Activated CD4-positive, CD25-positive, alpha-beta regulatory T cell treated with anti-CD3 and anti-CD28 coated beads, Interleukin-2, amount 50 U/mL, for 16 hours (primary cell): ENCODE measurements around the gene PYDC2.

Source experiments
- DNase-seq: peaks from one replicate; pipeline ENCODE4 v3.0.0-alpha.2; 2020; ENCODE audit warnings: low read depth, low spot score

Gene PYDC2

GRCh38 chr3:191461113-191461595 is at the start of gene PYDC2:
TSS of gene PYDC2 (plus strand) at chr3:191461163. CDS start at chr3:191461163, 0 bp downstream.
- no peak for DNase-seq

DNA sequence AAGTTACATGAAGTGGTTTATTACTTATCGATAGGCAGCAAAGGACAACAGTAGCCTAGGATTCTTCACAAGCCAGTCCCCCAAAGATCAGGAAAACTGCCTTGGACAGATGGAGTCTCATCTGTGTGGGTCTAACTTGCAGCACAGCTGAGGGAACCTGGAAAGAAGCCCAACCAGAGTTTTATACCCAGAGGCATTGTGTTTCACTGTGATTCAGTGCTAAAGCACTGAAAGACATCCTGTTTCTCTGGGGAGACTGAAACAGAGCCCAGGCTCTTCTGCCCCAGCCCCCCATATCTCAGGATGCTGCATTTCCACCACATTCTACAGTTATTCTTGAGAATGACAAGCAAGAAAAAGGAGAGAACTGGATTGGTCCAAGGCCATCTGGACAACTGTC is 48.2 kb upstream of the PYDC2 start:
- no peak for DNase-seq

DNA sequence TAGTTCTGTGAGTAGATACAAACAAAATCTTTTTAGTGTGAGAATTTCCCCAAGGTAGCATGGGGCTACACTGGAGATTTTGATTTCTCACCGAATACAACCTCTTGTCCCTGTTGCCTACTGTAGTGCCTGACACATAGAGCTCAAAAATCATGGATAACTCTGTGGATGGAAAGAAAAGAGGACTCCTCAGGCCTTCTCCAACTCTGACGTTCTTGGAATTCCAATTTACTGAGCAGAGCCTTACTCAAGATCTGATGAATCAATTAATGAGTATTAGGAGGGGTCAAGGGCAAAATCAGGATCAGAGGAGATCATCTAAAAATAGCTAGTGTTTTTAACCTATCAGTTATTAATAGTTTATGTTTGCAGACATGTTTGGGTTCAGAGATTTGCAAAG is 46.7 kb upstream of the PYDC2 start:
- no peak for DNase-seq

- no peak for DNase-seq
These were observed 46.2 kb upstream of the PYDC2 start for GRCh38 chr3:191414732-191415131.

GRCh38 chr3:191415566-191415965 is 45.4 kb upstream of the PYDC2 start:
- no peak for DNase-seq

GRCh38 chr3:191417457-191417729 is 43.6 kb upstream of the PYDC2 start:
- DNase-seq: no peak

DNA sequence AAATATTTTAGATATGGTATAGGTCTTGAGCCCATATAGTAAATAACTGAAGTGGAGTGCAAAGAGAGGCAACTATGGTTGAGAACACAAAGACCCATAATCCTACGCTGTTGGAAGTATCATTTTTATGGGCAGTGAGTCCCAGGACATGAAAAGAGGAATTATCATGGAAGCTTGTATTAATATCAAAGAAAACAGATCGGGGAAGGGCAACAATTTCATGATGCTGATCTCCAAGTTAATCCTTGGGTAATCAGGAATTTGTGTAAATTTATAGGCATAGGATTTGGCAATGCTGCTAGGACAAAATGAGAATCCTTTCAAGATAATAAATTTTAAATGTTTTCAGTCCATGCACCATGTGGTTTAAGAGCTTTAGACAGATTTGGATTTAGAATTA is 40.2 kb upstream of the PYDC2 start:
- DNase-seq: no peak

DNA sequence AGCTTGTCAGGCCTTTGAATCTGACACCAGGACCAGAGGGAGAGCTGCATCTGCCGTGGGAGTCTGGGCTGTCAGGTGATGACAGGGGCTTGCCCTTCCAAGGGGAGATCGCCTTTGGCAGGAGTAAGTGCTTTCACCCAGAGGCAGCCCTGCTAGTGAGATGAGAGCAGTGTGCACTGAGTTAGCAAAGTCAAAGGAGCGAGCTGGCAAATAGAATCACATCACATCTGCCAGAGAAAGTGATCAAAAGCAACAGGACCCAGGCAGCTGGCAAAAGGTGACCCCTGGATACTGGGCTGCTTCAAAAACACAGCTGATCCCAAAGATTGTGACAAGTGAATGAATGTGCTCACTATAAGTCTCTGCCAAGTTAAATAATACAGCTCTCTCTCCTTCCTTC is 36.1 kb upstream of the PYDC2 start:
- no peak for DNase-seq

DNA sequence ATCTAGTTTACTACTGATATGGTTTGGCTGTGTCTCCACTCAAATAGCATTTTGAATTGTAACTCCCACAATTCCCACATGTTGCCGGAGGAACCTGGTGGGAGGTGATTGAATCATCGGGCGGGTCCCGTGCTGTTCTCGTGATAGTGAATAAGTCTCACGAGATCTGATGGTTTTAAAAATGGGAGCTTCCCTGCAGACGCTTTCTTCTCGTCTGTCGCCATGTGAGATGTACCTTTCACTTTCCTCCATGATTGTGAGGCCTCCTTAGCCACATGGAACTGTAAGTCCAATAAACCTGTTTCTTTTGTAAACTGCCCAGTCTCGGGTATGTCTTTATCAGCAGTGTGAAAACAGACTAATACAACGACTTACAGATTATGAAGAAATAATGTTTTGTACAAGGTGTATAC is 35.6 kb upstream of the PYDC2 start:
- no peak for DNase-seq

GRCh38 chr3:191426311-191426710 is 34.7 kb upstream of the PYDC2 start:
- no peak for DNase-seq

DNA sequence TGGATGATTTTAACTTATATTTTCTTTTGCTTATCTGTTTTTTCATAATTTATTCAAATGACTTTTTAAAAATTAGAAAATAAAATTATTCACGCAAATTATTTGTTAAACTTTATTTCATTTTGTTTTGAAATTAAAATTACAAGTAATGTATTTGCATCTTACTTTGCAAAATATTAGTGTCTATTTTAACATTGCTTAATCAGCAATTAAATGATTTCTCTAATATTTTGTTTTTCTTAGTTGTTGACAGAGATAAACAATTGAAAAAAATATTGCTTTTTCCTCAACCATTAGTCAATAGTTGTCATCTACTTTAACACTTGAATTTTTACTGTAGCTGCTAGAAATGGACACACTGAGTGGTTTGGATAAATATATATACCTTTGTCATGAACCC is 32.8 kb upstream of the PYDC2 start:
- no peak for DNase-seq

GRCh38 chr3:191430103-191430502 is 30.9 kb upstream of the PYDC2 start:
- DNase-seq: no peak

- no peak for DNase-seq
These were observed 29.7 kb upstream of the PYDC2 start for GRCh38 chr3:191431160-191431822.

DNA sequence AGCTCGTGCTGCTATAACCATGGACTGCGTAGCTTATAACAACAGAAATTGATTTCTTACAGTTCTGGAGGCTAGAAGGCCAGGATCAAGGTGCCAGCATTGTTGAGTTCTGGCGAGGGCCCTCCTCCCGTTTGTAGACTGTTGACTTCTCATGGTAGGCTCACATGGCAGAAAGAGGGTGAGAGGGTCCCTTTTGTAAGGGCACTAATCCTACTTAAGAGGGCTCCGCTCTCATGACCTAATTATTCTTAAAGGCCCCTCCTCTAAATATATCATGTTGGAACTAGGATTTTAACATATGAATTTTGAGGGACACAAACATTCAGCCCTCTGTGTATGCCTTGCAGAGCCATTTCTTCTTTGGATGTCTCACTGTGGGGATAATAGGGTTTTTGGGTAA is 28.8 kb upstream of the PYDC2 start:
- no peak for DNase-seq

GRCh38 chr3:191434024-191434423 is 26.9 kb upstream of the PYDC2 start:
- DNase-seq: no peak

DNA sequence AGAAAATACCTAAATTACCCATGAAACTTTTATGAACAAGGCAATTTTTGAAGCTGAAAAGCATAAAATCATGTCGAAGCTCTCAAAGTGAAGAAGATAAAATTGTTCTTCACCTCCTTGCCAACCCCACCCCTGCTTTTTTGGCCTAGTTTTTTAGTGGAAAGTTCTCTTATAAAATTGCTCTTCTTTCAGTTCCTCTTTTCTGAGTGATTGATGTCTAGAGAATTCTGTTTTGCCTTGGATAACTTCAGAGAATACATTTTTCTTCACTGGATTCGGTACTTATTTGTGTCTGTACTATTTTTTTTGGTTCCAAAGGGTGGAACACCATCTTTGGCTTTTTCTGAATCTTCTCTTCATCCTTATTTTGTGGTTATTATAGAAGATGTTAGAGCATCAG is 25.0 kb upstream of the PYDC2 start:
- DNase-seq: no peak

DNA sequence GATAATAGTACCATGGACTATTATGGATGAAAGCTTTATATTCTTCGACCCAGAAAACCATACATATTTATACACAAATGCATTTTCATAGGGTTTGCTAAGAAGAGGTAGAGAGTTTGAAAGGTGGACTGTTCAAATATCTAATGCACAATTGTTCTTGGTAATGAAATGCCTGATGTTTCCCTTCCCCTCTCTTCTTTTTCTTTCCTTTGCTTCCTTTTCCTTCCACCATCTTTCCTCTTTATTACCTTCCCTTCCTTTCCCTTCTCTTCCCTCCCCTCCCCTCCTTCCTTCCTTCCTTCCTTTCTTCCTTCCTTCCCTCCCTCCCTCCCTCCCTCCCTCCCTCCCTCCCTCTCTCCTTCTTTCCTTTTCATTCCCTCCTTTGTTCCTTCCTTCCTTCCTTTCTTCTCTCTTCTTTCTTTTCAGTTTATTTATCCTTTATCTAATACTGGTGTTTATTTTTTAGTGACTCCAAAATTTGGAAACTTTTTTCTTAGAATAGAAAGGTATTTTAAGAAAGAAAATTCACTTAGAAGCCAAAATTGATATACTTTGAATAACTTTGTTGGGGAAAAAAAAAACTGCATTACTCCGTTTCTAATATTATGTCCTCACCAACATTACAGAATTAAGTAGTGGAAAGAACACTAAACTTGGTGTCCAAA is 22.7 kb upstream of the PYDC2 start:
- no peak for DNase-seq

GRCh38 chr3:191440532-191440931 is 20.4 kb upstream of the PYDC2 start:
- no peak for DNase-seq

DNA sequence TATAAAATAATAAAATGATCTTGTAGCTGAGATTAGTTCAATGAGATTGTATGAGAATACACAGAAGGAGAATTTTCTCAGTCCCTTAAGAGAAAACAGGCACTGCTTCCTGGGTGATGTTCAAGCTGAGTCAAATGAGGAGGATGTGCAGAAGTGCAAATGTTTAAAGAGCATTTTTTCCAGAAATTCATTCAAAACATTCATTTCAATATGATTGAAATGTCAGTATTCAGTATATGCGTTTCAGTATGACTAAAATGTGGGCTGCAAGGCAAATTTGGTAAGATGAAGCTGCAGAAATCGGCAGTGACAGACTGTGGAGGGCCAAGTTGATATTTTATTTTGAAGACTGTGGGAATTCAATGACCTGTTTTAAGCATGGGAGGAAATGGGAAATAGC is 19.3 kb upstream of the PYDC2 start:
- DNase-seq: no peak

DNA sequence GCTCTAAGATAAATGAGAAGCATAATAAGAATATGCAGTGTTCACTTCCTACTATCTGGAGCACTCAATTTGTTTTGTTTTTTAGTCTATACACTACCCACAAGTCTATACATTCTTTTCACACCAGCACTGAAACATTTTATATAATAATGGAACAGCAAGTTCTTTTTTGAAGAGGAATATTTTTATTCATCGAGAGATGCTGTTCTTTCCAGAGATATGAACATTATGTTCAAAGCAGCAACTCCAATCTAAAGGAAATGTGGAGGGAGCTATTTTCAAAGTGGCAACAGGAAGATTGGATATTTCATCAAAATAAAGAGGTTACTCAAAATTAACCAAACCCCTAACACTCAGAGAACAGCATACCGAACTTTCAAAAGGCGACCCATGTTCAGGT is 16.4 kb upstream of the PYDC2 start:
- DNase-seq: no peak

GRCh38 chr3:191449256-191449655 is 11.7 kb upstream of the PYDC2 start:
- no peak for DNase-seq

DNA sequence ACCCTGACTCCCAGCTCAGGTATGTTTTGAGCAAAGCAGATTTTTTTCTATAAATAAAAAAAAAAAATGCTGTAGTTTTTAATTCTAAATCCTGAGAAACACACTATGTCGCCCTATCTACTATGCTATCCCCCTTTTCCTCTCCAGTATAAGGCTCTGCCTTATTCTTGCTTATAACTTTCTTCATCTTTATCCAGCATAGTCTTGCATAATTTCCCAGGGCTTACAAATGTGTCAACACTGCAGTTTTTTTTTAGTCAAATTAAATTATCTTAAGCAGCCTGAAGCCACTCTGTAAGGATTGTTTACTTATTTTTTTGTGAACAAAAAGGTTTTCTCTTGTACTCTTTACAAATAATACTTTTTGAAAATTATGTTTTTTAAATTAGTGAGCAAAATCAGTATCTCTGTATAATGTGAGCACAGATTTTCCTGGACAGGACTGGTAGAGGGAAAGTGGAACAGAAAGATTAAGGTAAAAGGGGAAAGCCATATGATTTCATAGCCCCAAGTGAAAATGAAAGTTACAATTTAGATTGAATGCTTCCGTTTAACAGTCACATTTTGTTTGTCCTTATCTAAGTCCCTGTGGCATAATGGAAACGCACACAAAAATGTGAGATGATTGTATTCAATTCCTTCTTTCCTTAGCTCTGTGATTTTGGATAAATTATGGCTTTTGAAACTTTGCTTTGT is 5.6 kb upstream of the PYDC2 start:
- DNase-seq: no peak

DNA sequence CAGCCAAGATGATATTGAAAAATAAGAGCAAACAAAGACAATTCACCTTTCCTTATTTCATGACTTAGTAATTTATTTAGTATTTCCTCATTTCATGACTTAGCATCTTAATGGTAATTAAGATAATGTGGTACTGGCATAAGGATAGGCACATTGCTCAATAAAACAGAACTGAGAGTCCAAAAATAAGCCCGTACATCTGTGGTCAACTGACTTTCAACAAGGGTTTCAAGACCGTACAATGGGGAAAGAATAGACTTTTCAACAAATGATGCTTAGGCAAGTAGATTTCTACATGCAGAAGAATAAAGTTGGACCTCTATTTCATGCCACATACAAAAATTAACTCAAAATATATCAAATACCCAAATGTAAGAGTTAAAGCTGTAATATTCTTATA is 603 bp upstream of the PYDC2 start:
- no peak for DNase-seq
